GM18508 (cell line): Measurements from ENCODE around the gene CTBP2.

Source experiments
- ATAC-seq: cut with Tn5 transposase; IDR thresholded peaks from one replicate; pipeline ENCODE4 v1.9.1; 2021; ENCODE audit warnings: moderate number of reproducible peaks; ENCODE audit not compliant: insufficient read depth, unreplicated experiment

The CTBP2 gene

DNA sequence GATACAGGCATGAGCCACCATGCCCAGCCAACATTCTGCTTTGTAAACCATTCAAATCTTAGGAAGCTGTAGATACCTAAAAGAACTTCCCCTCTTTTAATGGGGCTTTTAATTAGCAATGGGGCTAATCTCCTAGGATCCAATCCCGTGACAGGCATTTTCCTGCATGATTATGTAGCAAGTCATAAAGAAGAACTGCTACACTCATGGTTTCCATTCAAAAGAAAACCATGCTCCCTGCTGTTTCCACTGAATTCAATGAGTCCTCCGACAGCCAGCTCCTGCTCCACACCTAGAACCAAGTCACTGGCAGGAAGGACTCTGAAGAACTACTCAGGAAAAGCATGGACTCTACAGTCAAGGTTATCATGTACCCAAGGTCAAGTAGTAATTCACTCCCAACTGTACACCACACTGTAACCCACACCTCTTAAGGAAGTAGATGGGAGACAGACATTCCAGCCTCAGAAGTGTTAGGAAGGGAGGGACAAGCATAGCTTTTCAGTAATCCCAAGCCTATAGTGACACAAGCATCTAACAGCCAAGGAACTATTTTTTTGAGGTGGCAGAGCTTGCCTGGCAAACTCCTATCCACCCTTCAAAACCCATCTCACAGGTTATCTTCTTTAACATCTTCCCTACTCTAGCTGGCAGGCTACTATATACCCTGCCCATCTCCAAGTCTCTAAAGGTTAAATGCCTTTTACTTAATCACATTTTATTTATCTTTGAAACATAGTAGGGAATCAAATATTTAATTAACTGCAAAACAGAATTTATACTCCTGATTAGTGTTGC lies 47.5 kb downstream of the CTBP2 start:
- ATAC-seq = no peak

DNA sequence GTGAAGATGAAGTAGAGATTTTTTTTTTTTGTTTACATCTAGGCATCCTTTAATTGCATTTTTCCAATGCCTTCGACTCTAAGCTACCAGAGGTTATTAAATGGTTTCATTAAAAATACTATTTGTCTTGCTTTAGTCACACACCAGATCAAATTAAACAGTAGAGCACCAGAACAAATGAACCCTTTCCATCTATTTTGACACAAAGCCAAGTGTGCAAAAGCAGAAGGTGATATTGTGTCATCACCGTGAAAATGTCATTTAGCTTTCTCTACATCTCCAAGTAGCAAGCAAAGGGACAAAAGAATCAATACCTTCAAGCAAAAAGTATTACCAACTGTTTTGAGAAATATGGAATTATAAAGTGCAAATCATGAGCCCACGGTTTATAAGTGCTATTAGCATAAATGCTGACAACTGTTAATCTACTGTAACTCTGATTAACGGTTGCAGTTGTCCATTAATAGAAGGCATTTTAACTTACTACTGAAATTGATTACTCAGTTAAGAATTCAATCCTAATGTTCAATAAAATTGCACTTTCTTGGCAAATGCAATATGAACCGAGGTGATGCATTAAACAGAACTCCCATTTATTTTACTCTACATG lies 49.1 kb downstream of the CTBP2 start:
- no peak for ATAC-seq

DNA sequence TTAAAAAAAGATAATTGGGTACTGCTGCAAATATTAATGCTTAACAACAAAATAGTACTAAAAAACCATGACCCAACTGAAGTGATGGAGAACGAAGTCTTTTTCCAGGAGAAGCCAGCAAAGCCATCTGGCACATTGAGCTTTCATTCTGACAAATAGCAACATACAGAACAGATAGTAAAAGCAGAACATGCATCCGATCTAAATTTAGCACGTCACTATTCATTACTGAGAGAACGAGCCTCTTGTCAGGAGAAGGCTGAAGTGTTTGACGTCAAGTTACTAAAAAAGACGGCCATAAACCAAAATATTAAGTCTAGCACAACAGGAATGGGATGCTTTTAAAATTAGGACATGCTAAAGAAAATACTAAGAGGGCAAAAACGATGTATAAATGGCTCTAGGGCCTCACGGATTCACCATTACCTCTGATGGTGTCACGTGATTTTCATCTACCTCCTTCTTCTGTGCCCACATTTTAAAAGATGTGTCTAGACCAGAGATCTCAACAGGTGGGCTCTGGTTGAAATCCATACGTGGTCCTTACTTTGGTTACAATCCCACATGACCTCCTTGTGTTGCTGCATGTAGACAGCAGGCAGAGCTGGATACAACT lies 52.3 kb downstream of the CTBP2 start:
- ATAC-seq = no peak

DNA sequence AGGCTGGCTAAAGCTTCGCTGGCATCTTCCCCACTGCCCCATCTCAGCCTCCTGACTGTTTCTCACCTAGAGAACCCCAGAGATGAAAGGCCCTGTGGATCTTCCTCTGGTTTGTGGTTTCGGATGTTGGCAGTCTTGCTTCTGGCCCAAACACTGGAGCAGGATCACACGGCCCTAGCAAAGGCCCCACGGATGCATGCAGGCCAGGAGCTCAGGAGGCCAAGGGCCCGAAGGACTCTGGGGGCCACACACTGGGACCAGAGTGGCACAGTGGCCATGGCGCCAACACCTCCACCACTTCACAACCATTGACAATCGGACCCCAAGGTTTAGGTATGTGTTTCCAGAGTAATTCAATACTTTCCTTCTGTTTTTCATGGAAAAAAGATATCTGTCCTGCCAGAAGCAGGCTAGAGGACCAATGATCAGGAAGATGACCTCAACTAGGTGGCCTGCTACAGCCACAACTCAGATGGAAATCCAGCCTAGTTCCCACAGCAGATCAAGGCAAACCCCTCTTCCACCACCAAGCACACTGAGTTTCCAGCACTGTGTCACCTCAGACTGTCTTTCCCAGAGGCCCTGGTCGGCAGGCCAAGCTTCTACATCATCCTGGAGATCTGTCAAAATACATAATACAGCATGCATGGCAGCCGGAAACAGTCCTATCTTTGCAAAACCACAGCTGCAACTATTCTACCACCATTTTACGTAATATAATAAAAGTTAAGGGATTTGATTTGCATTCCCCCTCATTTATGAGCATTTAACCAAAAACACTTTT lies 53.0 kb downstream of the CTBP2 start:
- ATAC-seq = no peak

DNA sequence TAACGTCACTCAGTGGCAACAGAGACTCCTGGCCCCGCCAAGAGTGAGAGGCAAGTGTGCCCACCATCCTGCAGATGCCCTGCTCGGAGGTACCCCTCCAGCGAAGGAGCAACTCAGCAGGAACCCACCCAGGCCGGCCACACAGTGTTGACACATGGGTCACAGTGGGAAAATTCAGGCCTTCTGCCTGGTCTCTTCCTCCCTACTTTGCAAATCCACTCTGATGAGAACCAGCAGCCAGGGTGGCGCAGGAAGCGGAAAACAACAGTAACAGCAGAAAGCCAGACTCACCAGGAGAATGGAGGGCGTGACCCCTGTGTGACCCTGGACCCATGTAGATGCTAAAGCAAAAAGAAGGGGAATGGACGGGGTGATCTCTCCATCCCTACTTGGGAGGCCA lies 53.8 kb downstream of the CTBP2 start:
- no peak for ATAC-seq

DNA sequence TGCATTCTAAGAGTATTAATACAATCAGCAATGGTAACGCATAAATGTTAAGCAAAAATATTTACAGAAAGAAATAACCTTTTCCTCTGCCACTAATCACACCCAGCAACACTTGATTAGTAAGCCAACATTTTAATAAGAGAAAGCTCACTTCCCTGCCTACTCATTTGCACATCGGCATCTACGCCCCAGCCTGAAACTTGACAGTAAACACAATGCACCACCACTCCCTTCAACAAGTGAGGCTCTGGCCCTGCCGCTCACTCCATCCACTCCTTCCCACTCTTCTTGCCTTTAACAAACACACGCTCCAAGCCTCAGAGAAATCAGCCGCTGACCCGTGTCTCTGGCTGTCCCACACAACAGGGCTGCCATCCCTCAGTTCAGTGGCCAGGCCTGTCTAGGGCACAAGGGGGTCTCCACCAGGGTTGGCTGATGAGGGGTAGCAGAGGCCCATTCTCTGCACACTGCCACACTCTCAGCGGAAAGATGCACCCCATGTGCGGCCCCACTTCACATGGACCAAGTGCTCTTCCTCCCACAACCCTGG lies 54.6 kb downstream of the CTBP2 start:
- no peak for ATAC-seq

DNA sequence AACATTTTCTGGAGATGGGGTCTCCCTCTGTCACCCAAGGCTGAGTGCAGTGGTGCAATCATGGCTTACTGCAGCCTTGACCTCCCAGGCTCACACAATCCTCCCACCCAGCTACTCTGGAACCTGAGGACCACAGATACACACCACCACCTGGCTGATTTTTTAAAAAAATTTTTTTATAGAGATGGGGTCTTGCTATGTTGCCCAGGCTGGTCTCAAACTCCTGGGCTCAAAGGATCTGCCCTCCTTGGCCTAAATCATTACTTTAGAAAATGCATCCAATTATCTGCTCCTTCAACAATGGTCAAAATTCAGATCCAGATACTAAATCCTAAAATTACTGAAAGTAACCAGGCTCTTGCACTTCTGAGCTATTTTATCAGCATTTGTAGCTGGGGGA lies 55.2 kb downstream of the CTBP2 start:
- ATAC-seq = no peak

DNA sequence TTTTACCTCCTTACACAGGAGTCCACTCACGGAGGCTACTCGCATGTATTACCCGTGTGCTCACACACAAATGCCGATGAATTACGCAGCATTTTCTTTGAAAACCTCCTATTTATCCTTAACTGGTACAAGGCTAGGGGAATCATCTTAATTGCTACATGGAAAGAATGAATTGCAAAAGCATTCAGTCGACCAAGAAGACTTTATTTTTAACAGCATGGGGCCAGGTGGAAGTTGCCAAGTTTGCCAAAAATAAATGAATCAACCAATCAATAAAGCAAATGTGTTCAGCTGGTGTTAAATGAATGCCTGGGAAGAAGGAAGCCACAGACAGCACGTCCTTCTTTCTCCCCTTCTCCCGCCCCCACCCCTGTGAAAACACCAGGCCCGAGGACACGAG lies 55.8 kb downstream of the CTBP2 start:
- ATAC-seq = no peak

DNA sequence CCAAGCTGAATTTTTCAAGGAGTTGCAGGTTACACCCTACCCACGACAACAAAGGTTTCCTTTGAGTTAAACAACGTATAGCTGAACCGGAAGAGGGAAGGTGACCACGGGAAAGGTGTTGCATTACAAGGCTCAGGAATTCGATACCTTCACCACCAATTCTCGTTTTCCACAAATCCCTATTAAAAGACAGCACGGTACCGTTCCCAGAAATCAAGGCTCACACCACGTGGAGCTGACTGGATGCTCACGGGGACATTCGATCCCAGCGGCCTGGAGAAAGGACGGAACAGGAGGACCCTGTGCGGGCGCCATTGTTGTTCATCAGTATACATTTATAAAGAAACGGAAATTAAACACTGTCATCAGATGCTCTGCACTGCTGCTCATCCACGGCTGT lies 56.4 kb downstream of the CTBP2 start:
- no peak for ATAC-seq

DNA sequence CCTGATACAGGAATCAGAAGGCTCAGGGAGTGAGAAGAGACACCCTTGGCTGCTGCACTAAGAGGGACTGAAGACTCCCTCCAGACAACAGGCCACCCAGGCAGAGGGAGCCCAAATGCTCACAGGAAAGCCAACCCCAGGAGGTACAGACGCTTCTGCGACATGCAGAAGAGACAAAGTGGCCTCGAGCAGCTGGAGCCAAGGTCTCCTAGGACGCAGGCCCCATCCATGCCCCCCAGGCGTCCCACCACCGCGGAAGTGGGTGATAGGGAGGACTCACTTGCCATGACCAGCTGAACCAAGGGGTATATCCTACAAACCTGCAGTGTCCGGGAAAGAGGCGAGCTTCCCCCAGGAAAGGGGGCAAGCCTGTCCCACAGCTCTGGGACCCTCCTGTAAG lies 56.9 kb downstream of the CTBP2 start:
- ATAC-seq = no peak

DNA sequence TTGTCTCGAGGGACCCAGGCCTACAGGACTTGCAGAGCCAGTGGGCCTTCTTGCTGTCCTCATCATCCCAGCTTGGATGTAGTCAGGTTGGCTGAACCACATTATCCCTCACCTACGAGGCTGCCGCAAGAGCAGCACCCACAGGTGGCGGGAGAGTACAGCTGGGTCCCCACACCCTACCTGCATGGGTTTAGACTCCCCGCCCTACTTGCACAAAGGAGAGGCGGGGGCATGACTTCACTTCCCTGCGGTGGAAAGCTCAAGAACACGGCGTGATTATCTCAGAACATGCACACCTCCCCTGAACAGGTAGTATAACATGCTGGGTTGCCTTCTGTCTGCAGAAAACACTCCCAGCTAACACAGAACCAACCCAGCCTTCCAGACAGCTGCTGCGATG lies 57.5 kb downstream of the CTBP2 start:
- no peak for ATAC-seq

DNA sequence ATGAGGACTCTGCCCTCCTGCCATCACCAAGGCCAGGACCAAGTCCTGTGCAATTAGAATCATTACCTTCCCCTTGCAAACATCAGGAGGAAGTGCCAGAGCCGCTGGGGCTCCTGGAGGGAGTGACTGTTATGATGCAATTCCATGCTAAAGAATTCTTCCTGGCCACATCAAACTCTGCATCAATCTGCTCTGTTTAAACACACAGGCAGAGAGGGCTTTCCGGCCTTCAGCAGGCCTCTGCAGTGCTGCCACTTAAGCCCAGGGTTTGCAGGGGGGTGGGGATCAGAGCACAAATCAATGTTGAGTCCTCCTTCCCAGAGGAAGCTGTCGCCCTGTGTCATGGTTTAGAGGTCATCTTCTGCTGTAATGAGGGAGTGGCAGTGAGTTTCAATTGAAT lies 58.1 kb downstream of the CTBP2 start:
- ATAC-seq = no peak

DNA sequence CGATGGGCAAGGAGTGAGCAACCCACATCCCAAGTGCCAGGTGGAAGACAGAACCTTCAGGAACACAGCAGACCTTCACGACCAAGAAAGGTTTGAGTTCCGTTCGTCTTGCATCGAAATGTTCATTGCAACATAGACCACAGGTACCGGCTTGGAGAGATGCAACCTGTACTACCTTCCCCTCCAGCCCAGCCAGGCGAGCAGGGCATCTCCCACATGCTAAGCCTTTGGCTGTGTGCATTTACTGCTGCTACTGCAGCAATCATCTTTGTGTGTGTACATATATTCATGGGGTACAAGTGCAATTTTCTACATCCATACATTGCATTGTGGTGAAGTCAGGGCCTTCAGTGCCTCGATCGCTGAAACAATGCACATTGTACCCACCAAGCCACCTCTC lies 58.8 kb downstream of the CTBP2 start:
- ATAC-seq = no peak

DNA sequence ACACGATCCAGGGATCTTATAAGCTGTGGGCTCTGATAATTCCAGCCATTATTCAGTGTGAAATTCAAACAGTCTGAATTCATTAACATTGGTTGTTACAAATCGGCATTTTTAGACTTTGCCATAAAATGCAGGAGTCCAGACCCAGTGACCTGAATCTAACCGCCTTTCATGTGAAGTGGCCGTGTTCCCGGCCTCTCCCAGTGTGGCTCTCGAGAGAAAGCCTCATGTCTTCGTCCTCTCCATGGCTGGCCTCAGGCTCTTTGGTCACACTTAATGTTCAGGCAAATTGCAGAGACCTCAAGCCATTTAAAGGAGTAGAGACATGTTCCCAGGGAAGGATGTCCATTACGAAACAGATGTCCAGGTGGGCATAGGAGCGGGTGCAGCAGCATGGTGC lies 59.3 kb downstream of the CTBP2 start:
- no peak for ATAC-seq

DNA sequence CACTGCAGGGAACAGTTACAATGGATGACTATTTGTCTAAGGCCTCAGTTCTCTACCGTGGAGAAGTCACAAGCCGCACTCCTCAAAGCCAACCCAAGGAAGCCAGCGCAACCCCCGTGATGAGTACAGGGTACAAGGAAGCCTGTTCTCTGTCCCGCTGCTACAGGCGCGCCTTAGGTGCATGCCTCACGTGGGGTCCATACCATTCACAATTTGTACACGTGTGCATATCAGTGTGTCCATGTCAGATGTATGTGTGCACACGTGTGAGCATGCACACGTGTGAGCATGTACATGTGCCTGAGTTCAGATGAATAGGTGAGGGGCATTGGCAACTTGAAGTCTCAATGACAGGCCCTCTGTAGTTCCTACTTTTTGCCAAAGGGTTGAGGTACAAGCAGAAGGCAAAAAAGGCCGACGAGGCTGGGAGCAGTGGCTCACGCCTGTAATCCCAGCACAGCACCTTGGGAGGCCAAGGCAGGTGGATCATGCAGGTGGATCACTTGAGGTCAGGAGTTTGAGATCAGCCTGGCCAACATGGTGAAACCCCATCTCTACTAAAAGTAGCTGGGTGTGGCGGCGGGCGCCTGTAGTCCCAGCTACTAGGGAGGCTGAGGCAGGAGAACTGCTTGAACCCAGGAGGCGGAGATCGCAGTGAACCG lies 62.8 kb downstream of the CTBP2 start:
- no peak for ATAC-seq

DNA sequence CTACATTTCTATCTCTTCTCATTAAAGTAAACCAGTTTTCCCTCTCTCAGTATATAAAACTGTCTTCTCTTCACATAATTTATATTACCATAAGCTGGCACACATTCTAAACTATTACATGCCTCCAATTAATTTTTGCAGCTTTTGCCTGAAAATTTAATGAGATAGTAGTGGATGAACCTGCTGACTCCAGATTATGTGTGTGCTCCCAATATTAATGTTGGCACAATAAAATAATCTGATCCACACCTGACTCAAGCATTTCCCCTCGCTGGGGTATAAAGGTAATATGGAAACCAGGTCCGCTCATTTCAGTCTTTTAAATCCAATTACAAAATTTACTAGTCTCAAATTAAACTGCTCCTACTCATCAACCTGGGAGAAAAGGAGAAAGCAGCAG lies 63.4 kb downstream of the CTBP2 start:
- ATAC-seq = no peak

DNA sequence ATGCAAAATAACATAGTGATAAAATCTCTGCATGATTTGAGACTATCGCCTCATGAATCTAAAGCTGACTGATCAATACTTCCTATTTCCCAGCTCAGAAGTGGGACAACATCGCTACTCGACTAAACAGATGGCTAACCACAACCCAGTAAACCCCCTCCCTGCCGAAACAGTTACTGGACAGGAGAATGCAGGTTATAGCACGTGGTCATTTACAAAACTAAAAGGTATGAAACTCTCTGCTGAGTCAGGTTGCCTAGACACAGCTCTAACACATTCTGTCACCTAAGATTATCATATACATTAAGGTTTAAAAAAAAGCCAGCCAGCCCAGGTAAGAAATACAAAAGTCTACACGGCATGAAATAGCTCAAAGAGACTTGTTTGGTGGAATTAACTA lies 64.0 kb downstream of the CTBP2 start:
- ATAC-seq = no peak

DNA sequence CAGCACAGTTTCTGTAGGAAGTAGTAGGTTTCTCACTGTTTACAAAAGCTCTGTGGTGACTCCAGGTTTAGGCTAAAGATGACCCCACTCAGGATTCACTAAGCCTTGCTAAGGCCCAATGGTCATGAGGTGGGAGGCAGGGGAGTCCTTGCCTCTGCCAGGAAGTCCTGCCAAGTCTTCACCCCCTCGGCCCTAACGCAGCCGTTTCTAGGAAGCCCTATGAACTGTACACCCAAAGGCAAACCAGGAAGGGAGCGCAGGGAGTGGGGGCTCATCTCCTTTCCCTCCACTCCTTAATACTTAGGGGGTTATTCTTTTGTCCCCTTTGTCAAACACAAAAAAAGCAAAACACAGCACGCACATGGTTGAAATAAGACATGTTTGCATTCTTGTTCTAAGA lies 64.6 kb downstream of the CTBP2 start:
- ATAC-seq = no peak

DNA sequence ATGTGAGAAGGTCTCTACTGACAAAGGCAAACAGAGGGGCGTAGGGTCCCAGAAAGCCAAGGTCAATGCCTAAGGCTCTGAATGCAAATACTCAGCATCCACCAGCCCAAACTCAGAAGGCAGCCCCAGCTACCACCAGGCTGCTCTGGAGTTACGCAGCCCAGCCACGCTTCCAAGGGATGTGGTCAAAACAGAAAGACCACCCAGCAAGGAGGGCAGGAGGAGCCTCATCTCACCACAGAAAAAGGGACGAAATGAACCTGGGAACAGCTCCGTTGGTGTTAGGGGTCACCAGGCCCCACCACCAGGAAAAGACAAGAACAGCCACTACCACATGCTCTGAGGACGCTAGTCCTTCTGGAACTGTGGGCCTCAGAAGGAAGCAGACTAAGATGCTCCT lies 65.1 kb downstream of the CTBP2 start:
- ATAC-seq = no peak

DNA sequence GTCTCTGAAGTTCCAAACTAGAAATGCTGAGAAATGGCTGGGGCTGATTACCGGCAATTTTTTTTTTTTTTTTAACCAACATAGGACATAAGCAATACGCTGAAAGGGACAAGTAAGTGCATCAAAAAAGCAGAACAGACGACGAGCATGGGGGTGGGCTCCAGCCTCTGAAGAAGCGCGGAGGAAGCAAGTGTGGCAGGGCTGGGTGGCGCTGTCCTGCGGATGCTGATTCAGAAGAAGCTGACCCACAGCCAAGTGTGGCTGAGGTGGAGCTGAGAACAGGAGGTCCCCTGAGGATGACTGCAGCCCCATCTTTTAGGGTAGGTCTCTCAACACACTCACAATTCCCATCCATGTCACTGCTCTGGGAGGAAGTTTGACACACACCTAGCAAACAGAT lies 65.6 kb downstream of the CTBP2 start:
- ATAC-seq = no peak
